ENCODE results near the gene FAM32A.
"Not testable (repeated sequence)": the region's sequence is repeated elsewhere in the genome, so short reads cannot be mapped to it uniquely, and the experiment has no call there.

FAM32A gene

GRCh38 chr19:16164222-16164890 is 20.9 kb upstream of the FAM32A start:
- no peak for DNase-seq (ENCODE audit: low read depth in 2 of 2)

- no peak for DNase-seq (ENCODE audit: low read depth in 2 of 2)
Measured at GRCh38 chr19:16166417-16166816, 18.8 kb upstream of the FAM32A start.

DNA sequence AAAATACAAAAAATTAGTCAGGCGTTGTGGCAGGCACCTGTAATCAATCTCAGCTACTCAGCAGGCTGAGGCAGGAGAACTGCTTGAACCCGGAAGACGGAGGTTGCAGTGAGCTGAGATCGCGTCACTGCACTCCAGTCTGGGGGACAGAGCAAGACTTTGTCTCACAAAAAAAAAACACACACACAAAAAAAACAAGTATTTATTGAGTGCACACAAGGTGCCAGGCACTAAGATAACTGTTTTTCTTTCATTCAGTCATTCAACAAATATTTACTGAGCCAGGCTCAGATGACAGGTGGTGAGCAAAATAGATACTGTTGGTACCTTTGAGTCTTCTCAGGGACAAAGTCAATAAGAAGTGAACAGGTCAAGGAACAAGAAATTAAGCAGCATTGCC is 18.2 kb upstream of the FAM32A start:
- no peak for DNase-seq (ENCODE audit: low read depth in 2 of 2)

- DNase-seq (ENCODE audit: low read depth in 2 of 2) = no peak
Measured at GRCh38 chr19:16168465-16169081, 16.6 kb upstream of the FAM32A start.

DNA sequence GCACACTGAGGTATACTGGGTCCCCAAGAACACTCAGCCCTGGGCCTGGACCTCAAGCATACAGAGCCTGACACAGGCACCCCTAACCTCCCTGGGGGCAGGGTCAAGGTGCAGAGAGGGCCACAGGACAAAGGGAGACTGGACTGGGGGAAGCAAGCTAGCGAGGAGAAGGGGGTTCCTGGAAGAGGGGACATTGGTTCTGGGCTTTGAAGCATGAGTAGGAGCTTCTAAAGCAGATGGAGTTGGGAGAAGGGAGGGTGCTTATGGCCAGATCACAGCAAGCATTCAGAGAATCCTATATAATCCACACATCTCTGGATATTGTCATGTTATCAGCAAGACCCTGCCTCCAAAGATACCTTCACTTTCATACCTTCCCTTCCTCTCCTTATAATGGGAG is 15.1 kb upstream of the FAM32A start:
- DNase-seq (ENCODE audit: low read depth in 2 of 2) = no peak

DNA sequence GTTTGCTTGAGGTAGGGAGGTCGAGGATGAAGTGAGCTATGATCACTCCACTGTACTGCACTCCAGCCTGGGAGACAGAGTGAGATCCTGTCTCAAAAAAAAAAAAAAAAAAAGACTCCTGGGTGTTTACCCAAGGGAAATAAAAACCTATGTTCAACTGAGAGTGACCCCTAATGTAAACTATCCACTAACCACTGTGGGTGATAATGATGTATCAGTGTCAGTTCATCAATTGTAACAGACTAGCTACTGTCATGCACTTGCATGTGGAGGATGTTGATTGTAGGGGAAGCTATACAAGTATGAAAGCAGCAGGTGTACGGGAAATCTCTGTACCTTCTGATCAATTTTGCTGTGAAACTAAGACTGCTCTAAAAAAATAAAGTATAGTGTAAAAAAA is 9.3 kb upstream of the FAM32A start:
- DNase-seq (ENCODE audit: low read depth in 2 of 2) = no peak

GRCh38 chr19:16178866-16179265 is 6.3 kb upstream of the FAM32A start:
- DNase-seq (ENCODE audit: low read depth in 2 of 2) = not testable (repeated sequence)

DNA sequence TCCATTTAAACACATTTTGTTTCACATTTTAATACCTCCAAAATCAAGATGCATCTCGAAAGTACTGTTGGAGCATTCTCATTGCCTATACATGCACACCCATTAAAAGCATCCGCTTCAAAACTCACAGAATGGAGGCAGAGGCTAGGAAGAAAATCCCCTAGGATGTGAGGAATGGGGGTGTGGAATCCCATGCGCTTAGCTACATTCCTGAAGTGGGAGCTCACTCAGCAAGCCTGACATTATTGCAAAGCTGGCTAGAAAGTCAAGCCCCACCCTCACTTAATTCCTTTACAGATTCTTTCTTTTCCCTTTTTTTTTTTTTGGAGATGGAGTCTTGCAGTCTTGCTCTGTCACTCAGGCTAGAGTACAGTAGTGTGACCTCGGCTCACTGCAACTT is 4.6 kb upstream of the FAM32A start:
- DNase-seq (ENCODE audit: low read depth in 2 of 2) = no peak

GRCh38 chr19:16184665-16185122 is 516 bp upstream of the FAM32A start:
- no peak for DNase-seq (ENCODE audit: low read depth in 2 of 2)

DNA sequence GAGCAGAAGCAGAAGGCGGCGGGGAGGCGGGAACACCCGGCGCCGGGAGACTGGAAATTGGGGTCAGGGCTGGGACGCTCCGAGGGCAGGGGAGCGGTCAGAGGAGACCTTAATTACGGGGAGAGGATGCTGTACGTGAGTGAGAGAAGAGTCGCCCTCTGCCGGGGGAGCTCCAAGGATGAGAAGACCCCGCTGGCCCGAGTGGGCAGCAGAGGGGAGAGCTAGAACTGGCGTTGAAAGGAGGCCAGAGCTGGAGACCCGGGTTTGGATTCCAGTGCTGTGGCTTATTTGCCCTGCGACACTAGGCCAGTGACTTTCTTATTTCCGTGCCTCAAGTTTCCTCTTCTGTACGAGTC is 536 bp downstream of the FAM32A start:
- peak in 1 of 2 donors; percentile 31 for DNase-seq (ENCODE audit: low read depth in 2 of 2)

DNA sequence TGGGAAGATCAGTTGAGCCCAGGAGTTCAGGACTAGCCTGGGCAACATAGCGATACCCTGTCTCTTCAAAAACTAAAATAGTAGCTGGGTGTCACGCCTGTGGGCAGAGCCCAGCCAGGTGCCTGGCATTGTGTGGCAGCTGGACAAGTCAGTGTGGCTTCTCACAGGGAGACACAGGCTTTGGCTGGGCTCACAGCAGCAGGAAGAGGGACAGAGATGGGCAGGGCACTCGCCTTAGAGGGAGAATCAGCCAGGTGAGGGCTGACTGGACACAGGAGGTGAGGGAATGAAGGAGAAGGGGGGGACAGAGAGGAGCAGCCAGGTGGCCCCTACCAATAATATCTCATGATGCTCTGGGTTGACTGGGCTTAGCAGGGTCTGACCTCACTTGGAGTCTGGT is 3.3 kb downstream of the FAM32A start:
- no peak for DNase-seq (ENCODE audit: low read depth in 2 of 2)

DNA sequence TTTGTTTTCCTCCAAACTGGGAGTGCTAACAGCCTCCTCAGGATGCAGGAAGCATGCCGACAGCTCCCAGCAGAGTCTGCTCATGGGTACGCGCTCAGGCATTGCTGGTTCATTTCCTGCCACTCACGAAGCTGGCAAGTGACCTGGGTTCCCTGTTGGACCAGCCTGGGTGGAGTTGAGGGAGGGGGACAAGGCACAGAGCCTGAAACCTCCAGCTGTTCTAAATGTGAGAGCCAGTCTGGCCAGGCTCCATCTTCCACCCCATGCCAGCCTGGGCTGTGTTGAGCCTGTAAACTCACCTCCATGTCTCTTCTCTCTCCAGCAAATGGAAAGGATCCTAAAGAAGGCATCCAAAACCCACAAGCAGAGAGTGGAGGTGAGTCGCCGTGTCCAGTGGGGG is 5.0 kb downstream of the FAM32A start:
- no peak for DNase-seq (ENCODE audit: low read depth in 2 of 2)

- no peak for DNase-seq (ENCODE audit: low read depth in 2 of 2)
Measured at GRCh38 chr19:16190736-16191135, 5.5 kb downstream of the FAM32A start.

DNA sequence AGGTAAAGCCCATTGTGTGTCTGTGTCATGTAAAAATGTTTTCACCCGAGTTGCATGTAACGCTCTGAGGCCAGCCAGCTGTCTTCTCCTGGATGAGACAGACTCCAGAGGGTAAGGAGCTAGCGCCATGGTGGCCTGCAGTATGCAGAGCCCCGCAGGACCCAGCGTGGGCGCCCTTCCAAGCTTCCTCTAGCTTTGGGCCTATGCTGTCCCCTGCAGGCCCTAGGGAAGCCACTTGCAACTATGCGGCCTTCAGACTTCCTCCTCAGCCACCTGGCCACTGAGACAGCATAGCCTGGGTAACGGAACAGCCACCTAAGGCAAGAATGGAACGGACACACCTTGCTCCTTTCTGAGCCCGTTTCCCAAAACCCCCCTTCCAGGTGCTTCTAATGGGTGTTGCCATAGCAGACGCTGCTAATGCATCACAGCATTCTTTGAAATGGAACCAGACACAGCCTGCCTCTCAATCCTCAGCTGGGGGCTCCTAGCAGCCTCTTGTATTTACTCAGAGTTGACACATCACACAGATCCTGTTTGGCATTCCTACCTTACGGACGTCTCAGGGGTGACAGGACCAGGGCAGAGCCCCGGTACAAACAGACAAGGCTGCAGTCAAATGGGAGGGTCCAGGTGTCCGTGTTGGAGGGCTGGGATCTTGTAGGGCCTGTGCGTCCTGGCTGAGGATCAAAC is 6.2 kb downstream of the FAM32A start:
- no peak for DNase-seq (ENCODE audit: low read depth in 2 of 2)

DNA sequence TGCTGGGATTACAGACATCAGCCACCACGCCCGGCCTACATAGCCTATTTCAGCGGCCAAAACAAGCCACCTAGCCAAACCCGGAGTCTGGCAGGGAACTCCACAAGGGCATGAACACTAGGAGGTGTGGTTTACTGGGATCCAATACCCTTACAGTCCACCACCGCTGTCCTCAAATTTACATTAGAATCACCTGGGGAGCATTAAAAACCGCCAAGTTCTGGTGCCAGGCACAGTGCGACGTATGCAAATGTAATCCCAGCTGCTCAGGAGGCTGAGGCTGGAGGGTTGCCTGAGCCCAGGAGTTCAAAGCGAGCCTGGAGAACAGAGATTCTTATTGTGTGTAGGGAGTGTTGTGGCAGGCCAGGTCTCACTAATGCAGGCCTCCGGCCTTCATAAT is 8.3 kb downstream of the FAM32A start:
- no peak for DNase-seq (ENCODE audit: low read depth in 2 of 2)

GRCh38 chr19:16197188-16197621 is 12.0 kb downstream of the FAM32A start:
- DNase-seq (ENCODE audit: low read depth in 2 of 2) = no peak

GRCh38 chr19:16197622-16198369 is 12.6 kb downstream of the FAM32A start, which contains the start of gene AP1M1:
Gene AP1M1, plus strand, starts transcription at chr19:16197911. Its CDS starts 116 bp downstream, at chr19:16198027.
- peak; percentile 96 to 98 for DNase-seq (ENCODE audit: low read depth in 2 of 2)

DNA sequence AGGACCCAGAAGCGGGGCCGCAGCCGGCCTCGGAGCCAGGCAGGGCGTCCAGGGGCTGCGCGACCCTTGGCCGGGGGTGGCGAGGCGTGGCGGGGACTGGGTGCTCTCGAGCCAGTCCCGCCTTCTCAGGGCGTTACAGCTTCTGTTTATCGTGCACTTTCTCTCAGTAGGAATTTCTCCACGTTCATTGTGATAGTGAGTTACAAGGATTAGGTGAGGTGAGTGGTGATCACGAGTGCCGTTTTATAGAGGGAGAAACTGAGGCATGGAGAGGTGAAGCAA is 13.1 kb downstream of the FAM32A start:
- DNase-seq (ENCODE audit: low read depth in 2 of 2) = no peak

- no peak for DNase-seq (ENCODE audit: low read depth in 2 of 2)
Measured at GRCh38 chr19:16199275-16199932, 14.2 kb downstream of the FAM32A start.

GRCh38 chr19:16200038-16201010 is 15.1 kb downstream of the FAM32A start:
- no peak for DNase-seq (ENCODE audit: low read depth in 2 of 2)

DNA sequence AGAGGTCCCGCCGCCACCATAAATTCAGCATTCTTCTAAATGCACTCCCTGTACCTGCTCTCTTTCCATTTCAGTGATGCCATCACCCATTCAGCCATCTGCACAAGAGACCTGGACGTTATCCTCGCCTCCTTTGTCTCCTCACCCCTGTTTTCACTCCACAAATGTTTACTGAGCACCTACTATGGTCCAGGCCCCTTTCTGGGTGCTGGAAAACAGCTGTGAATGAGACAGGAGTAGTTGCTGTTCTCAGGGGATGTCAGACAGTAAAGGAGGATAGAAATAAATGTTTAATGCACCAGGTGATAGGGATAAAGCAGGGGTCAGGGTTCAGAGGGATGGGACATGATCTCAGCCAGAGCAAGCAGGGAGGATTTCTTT is 15.8 kb downstream of the FAM32A start:
- DNase-seq (ENCODE audit: low read depth in 2 of 2) = no peak

All from stimulated activated CD4-positive, alpha-beta T cell treated with anti-CD3 and anti-CD28 coated beads, Interleukin-1b, Interleukin-23, amount 100 ng/mL, for 4 hours (primary cell).